ENCODE measurements around the gene UNCX. TPM values are rescaled to one million over a fixed set of nuclear protein-coding genes. Genes with fewer than 3 reads are reported as not detected.

The UNCX gene
- total RNA-seq, 1 donor from 2014 or later = not detected

DNA sequence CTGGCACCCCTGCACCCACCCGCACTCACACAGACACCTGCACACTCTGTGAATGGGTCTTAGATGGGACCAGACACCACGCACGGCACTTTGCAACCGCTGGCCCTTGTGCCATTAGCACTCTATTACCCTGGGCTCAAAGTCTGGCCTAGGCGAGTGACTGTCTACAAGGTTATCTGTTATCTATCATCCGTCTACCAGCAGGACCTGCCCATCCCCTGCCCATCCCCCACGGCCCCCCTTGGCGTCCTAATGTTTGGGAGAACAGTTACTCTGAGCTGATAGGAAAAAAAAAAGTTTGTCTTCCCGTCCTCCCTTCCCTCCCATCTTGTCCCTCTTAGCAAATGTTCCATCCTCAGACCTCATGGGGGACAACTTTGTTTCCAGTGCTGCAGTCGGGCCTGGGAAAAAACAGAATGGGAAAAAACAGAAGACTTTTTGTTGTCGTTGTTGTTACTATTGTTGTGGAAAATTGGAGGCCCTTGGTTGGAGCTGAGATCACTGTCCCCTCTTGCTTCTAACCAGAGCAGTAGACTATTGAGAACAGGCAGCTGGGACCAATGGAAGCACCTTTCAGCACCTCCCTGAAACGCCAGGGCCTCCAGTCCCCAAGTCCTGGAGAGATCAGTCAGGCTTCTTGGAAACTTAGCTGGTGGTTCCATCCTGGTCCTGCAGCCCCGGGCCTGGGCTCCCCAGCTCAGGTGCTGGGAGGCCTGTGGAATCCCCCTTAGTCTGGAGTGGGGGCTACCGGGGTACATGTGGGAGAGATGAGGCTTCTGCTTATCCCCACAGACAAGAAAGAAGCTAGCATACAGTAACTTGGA is 12.2 kb downstream of the UNCX start:
- peaks cover 2% of the 10 kb centered on the region for H3K36me3 Mint-ChIP-seq (ENCODE audit: unreplicated experiment)

GRCh38 chr7:1245524-1246050 is 12.9 kb downstream of the UNCX start:
- DNase-seq (ENCODE audit: extremely low spot score, unreplicated experiment) = no peak
- TF ChIP-seq CTCF (IDR thresholded peaks at IDR 0.05) = no peak
- Mint-ChIP-seq H3K9me3 (ENCODE audit: unreplicated experiment) (no peaks in the 10 kb centered on the region), H3K4me3 (ENCODE audit: unreplicated experiment) (no peak overlapping the region), H3K27me3 (ENCODE audit: unreplicated experiment) (peaks cover 50% of the 10 kb centered on the region), H3K27ac (ENCODE audit: unreplicated experiment) (no peak overlapping the region), H3K4me1 (ENCODE audit: unreplicated experiment) (peaks cover 7% of the 10 kb centered on the region), H3K36me3 (ENCODE audit: unreplicated experiment) (peaks cover 2% of the 10 kb centered on the region)

More for the DNA sequence above, 12.2 kb downstream of the UNCX start:
- H3K27ac Mint-ChIP-seq (ENCODE audit: unreplicated experiment) = no peak overlapping the region
- H3K9me3 Mint-ChIP-seq (ENCODE audit: unreplicated experiment) = no peaks in the 10 kb centered on the region
- H3K27me3 Mint-ChIP-seq (ENCODE audit: unreplicated experiment) = peaks cover 51% of the 10 kb centered on the region
- H3K4me3 Mint-ChIP-seq (ENCODE audit: unreplicated experiment) = no peak overlapping the region
- no peak for DNase-seq (ENCODE audit: extremely low spot score, unreplicated experiment)
- peaks cover 7% of the 10 kb centered on the region for H3K4me1 Mint-ChIP-seq (ENCODE audit: unreplicated experiment)
- no peak for TF ChIP-seq CTCF (IDR thresholded peaks at IDR 0.05)

DNA sequence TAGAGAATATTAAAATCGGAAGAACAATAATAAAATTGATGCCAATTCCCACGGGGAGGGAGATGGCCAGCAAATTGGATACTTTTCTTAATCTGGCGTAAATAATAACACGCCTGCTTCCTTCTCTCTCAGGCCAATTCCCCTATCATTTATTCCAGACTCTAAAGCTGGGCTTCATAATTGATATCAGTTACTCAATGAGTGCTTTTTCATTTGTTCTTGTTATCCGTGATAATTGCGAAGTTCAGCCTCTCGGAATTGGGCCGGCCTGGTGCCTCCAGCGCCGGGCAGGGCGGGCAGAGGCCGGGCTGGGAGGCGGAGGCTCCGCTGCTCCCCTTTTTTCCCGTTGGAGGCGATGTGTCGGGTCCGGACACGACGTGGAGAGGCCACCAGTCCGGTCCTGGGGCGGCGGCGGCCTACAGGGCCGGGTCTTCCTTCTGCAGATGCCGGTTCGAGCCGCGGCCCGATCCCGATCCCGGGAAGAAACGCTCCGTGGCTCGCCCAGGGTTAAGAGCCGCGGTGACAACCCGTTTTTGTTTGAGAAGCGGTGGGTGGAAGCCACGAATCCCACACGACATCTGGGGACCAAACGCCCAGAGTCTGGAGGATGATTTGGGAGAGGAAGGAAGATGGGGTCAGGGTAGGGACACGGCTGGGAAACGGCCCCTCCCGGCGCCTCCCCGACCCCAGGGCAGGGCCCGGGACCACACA is 13.6 kb downstream of the UNCX start:
- no peak overlapping the region for H3K27ac Mint-ChIP-seq (ENCODE audit: unreplicated experiment)
- TF ChIP-seq CTCF (IDR thresholded peaks at IDR 0.05) = no peak
- DNase-seq (ENCODE audit: extremely low spot score, unreplicated experiment) = no peak
- H3K27me3 Mint-ChIP-seq (ENCODE audit: unreplicated experiment) = peaks cover 55% of the 10 kb centered on the region
- peaks cover 2% of the 10 kb centered on the region for H3K36me3 Mint-ChIP-seq (ENCODE audit: unreplicated experiment)
- H3K4me1 Mint-ChIP-seq (ENCODE audit: unreplicated experiment) = peaks cover 7% of the 10 kb centered on the region
- no peak overlapping the region for H3K4me3 Mint-ChIP-seq (ENCODE audit: unreplicated experiment)
- H3K9me3 Mint-ChIP-seq (ENCODE audit: unreplicated experiment) = no peaks in the 10 kb centered on the region

DNA sequence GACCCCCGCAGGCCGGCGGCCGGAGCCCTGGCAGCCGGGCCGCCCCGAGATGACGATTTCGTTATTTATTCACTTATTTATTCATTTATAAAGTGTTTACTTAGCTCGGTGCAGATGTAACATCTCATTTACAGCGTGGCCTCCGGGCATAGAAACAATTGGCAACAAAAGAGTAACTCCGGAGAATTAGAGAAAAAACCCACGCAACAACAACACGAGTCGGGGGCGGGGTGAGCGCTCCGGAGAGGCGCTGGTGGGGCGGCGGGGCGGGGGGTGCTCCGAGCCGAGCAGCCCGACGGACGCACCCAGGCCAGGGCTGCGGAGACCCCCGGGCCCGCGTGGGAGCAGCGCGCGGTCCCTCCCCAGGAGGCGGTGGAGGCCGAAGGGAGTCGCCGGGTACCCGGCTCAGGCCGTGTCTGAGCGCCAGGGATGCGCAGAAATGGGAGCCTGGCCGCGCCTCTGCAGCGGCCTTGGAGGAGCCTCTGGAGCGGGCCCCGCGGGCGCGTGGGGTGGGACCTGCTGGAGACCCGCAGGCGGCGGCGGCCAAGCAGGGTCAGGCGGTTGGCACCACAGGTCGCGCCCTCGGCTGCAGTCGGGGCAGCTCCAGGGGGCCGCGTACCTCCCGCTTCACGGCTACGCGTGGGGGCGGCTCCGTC is 14.3 kb downstream of the UNCX start:
- H3K4me1 Mint-ChIP-seq (ENCODE audit: unreplicated experiment) = peaks cover 7% of the 10 kb centered on the region
- no peak overlapping the region for H3K27ac Mint-ChIP-seq (ENCODE audit: unreplicated experiment)
- H3K27me3 Mint-ChIP-seq (ENCODE audit: unreplicated experiment) = peaks cover 54% of the 10 kb centered on the region
- H3K9me3 Mint-ChIP-seq (ENCODE audit: unreplicated experiment) = no peaks in the 10 kb centered on the region
- TF ChIP-seq CTCF (IDR thresholded peaks at IDR 0.05) = no peak
- no peak for DNase-seq (ENCODE audit: extremely low spot score, unreplicated experiment)
- no peak overlapping the region for H3K4me3 Mint-ChIP-seq (ENCODE audit: unreplicated experiment)
- peaks cover 2% of the 10 kb centered on the region for H3K36me3 Mint-ChIP-seq (ENCODE audit: unreplicated experiment)

All from osteocyte (in vitro differentiated cells).